Prostate gland (tissue), 2 donors: Measurements from ENCODE around the gene SH2D3C.

Experiments
- POLR2A ChIP-seq: fragments of 450-650 bp; IDR thresholded peaks from one replicate; pipeline ENCODE4 v1.6.1; 2016; ENCODE audit warnings: antibody characterized with exemption, mild to moderate bottlenecking
- POLR2AphosphoS5 ChIP-seq: sonication (generic); formaldehyde crosslinking; IDR thresholded peaks from one replicate; pipeline ENCODE4 v1.6.1; 2017; ENCODE audit warnings: antibody characterized with exemption
- TF ChIP-seq, protein P1 (sequence below), 4 experiments: fragments of 200-600 bp in 2 of 4; fragments of 450-650 bp in 2 of 4; sonication (generic) in 2 of 4; IDR thresholded peaks; 1 replicate in 3 of 4; 2 replicates in 1 of 4; pipeline ENCODE4 v1.5.1; 2016 to 2019; ENCODE audit warnings: antibody characterized with exemption in 4 of 4, mild to moderate bottlenecking in 2 of 4, moderate library complexity in 2 of 4

GRCh38 chr9:127700140-127700539 is 78.3 kb downstream of the SH2D3C start:
- no peak for TF ChIP-seq POLR2A
- TF ChIP-seq, protein P1, sequence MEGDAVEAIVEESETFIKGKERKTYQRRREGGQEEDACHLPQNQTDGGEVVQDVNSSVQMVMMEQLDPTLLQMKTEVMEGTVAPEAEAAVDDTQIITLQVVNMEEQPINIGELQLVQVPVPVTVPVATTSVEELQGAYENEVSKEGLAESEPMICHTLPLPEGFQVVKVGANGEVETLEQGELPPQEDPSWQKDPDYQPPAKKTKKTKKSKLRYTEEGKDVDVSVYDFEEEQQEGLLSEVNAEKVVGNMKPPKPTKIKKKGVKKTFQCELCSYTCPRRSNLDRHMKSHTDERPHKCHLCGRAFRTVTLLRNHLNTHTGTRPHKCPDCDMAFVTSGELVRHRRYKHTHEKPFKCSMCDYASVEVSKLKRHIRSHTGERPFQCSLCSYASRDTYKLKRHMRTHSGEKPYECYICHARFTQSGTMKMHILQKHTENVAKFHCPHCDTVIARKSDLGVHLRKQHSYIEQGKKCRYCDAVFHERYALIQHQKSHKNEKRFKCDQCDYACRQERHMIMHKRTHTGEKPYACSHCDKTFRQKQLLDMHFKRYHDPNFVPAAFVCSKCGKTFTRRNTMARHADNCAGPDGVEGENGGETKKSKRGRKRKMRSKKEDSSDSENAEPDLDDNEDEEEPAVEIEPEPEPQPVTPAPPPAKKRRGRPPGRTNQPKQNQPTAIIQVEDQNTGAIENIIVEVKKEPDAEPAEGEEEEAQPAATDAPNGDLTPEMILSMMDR (IDR thresholded peaks at IDR 0.05), result no peak
- no peak for TF ChIP-seq POLR2AphosphoS5
